CD4-positive, alpha-beta T cell treated with Interleukin-15 for 1 hour (primary cell): ENCODE results near the gene ARL6IP4.

Experiments
- DNase-seq: peaks from one replicate; pipeline ENCODE4 v3.0.0-alpha.2; 2020

Gene ARL6IP4

GRCh38 chr12:122991623-122992275 is 11.3 kb downstream of the ARL6IP4 start:
- no peak for DNase-seq

GRCh38 chr12:122992386-122992785 is 11.9 kb downstream of the ARL6IP4 start:
- DNase-seq, result no peak

- DNase-seq, result no peak
These were observed 13.7 kb downstream of the ARL6IP4 start for GRCh38 chr12:122994140-122994675.

- DNase-seq, result no peak
These were observed 14.5 kb downstream of the ARL6IP4 start for GRCh38 chr12:122994781-122995502.

- no peak for DNase-seq
These were observed 15.2 kb downstream of the ARL6IP4 start for GRCh38 chr12:122995503-122996187.

- no peak for DNase-seq
These were observed 15.7 kb downstream of the ARL6IP4 start for GRCh38 chr12:122996188-122996601.

- no peak for DNase-seq
These were observed 16.3 kb downstream of the ARL6IP4 start for GRCh38 chr12:122996621-122997342.

GRCh38 chr12:122997343-122998250 is 17.1 kb downstream of the ARL6IP4 start:
- no peak for DNase-seq

GRCh38 chr12:122998316-122998715 is 17.8 kb downstream of the ARL6IP4 start:
- DNase-seq, result no peak

- DNase-seq, result no peak
These were observed 18.9 kb downstream of the ARL6IP4 start for GRCh38 chr12:122999196-122999946.

- no peak for DNase-seq
These were observed 19.5 kb downstream of the ARL6IP4 start for GRCh38 chr12:122999986-123000420.

- DNase-seq, result no peak
These were observed 20.1 kb downstream of the ARL6IP4 start for GRCh38 chr12:123000578-123000977.

- no peak for DNase-seq
These were observed 21.0 kb downstream of the ARL6IP4 start for GRCh38 chr12:123001464-123001863.

- no peak for DNase-seq
These were observed 22.8 kb downstream of the ARL6IP4 start for GRCh38 chr12:123003257-123003656.

- DNase-seq, result no peak
These were observed 23.8 kb downstream of the ARL6IP4 start for GRCh38 chr12:123004287-123004686.

- DNase-seq, result no peak
These were observed 24.7 kb downstream of the ARL6IP4 start for GRCh38 chr12:123005081-123005626.

- DNase-seq, result no peak
These were observed 26.5 kb downstream of the ARL6IP4 start for GRCh38 chr12:123006977-123007376.

GRCh38 chr12:123010110-123010509 is 29.6 kb downstream of the ARL6IP4 start:
- no peak for DNase-seq

GRCh38 chr12:123010681-123011080 is 30.2 kb downstream of the ARL6IP4 start:
- DNase-seq, result no peak

GRCh38 chr12:123011701-123012100 is 31.2 kb downstream of the ARL6IP4 start:
- no peak for DNase-seq
